Activated naive CD4-positive, alpha-beta T cell treated with anti-CD3 and anti-CD28 coated beads, Interleukin-2, amount 50 U/mL, for 72 hours (primary cell): Measurements from ENCODE around the gene OR10H1. TPM values are rescaled to one million over a fixed set of nuclear protein-coding genes. Genes with fewer than 3 reads are reported as not detected.

Source experiments
- total RNA-seq, 2 donors: library from RNA; stranded (reverse); gene quantifications; one replicate each; pipeline ENCODE4 v1.2.3, GENCODE V29; 2022

Gene OR10H1
- total RNA-seq, 2 donors from 2014 or later: 0.10 TPM; not detected in 1

Other genes starting within 250 kb of the OR10H1 start
- gene CYP4F8, start 200.4 kb downstream of the OR10H1 start, total RNA-seq: not detected
- under 1 TPM; 0.14 to 0.18 TPM for gene CYP4F3, start 174.8 kb downstream of the OR10H1 start, total RNA-seq
- under 1 TPM in 1 of 2 donors, not detected in 1; 0.32 TPM for gene CYP4F12, start 142.6 kb downstream of the OR10H1 start, total RNA-seq
- gene OR10H2, start 87.6 kb downstream of the OR10H1 start, total RNA-seq: not detected
- not detected for gene OR10H3, start 77.7 kb downstream of the OR10H1 start, total RNA-seq
- gene OR10H5, start 28.0 kb downstream of the OR10H1 start, total RNA-seq: not detected
- under 1 TPM in 1 of 2 donors, not detected in 1; 0.43 TPM for gene CYP4F2, start 82.4 kb upstream of the OR10H1 start, total RNA-seq
- gene CYP4F11, start 118.9 kb upstream of the OR10H1 start, total RNA-seq: not detected
- not detected for gene OR10H4, start 133.3 kb upstream of the OR10H1 start, total RNA-seq